AG09319 (cell line): ENCODE results near the gene YIPF5.

ENCODE experiments used
- DNase-seq: peaks from one replicate; pipeline ENCODE4 v3.0.0-alpha.2; 2010; ENCODE audit warnings: low read depth; ENCODE audit errors: extremely low read depth
- CTCF ChIP-seq: IDR thresholded peaks from 2 replicates; pipeline ENCODE4 v1.5.1; 2011; ENCODE audit warnings: low read depth, mild to moderate bottlenecking, inconsistent platforms, low read length, moderate library complexity

The YIPF5 gene

GRCh38 chr5:144156767-144157171 lies 13.7 kb downstream of the YIPF5 start:
- DNase-seq = no peak
- TF ChIP-seq CTCF = no peak

- DNase-seq = no peak
- TF ChIP-seq CTCF = no peak
Measured at GRCh38 chr5:144151026-144151425, 19.4 kb downstream of the YIPF5 start.

GRCh38 chr5:144144956-144145751 lies 25.3 kb downstream of the YIPF5 start:
- TF ChIP-seq CTCF = no peak
- DNase-seq = no peak

- no peak for DNase-seq
- no peak for TF ChIP-seq CTCF
Measured at GRCh38 chr5:144143625-144144024, 26.8 kb downstream of the YIPF5 start.

- no peak for DNase-seq
- no peak for TF ChIP-seq CTCF
Measured at GRCh38 chr5:144142824-144143162, 27.7 kb downstream of the YIPF5 start.

- peak; percentile 74 for TF ChIP-seq CTCF
- DNase-seq = no peak
Measured at GRCh38 chr5:144142139-144142823, 28.2 kb downstream of the YIPF5 start.

GRCh38 chr5:144141585-144141984 lies 28.9 kb downstream of the YIPF5 start:
- TF ChIP-seq CTCF = no peak
- DNase-seq = no peak
